Osteoblast (primary cell): ENCODE results near the gene DEGS1. TPM values are rescaled to one million over a fixed set of nuclear protein-coding genes. Genes with fewer than 3 reads are reported as not detected.

Source experiments
- DNase-seq: peaks from one replicate; pipeline ENCODE4 v3.0.0; 2011; ENCODE audit warnings: low spot score, mixed read lengths; ENCODE audit not compliant: insufficient read length; ENCODE audit errors: missing footprints
- H2AFZ ChIP-seq: 2 replicates; pipeline ENCODE4 v1.6.0; 2011; ENCODE audit warnings: mild to moderate bottlenecking, low read length
- H3K27ac ChIP-seq: 2 replicates; pipeline ENCODE4 v1.5.1; 2011; ENCODE audit warnings: mild to moderate bottlenecking, low read depth, low read length, moderate library complexity
- H3K27me3 ChIP-seq: 2 replicates; pipeline ENCODE4 v1.6.0; 2012; ENCODE audit warnings: mild to moderate bottlenecking, control low read depth, inconsistent platforms, low read length, moderate library complexity; ENCODE audit not compliant: insufficient read depth
- H3K36me3 ChIP-seq: 2 replicates; pipeline ENCODE4 v1.5.1; 2011; ENCODE audit warnings: mild to moderate bottlenecking, low read length, control low read depth, moderate library complexity; ENCODE audit not compliant: insufficient read depth
- H3K4me1 ChIP-seq: 2 replicates; pipeline ENCODE4 v1.5.1; 2011; ENCODE audit warnings: mild to moderate bottlenecking, low read length, control low read depth, moderate library complexity; ENCODE audit not compliant: insufficient read depth
- H3K4me2 ChIP-seq: 2 replicates; pipeline ENCODE4 v1.6.0; 2011; ENCODE audit warnings: mild to moderate bottlenecking, low read length; ENCODE audit not compliant: insufficient read depth
- H3K4me3 ChIP-seq: fragments of 200-600 bp; sonication (generic); 3 replicates; pipeline ENCODE4 v1.5.1; 2012; ENCODE audit warnings: mild to moderate bottlenecking, low read length, inconsistent platforms; ENCODE audit not compliant: insufficient read depth
- H3K79me2 ChIP-seq: 2 replicates; pipeline ENCODE4 v1.6.0; 2012; ENCODE audit warnings: mild to moderate bottlenecking, low read length, control low read depth, inconsistent platforms; ENCODE audit not compliant: insufficient read depth
- H3K9me3 ChIP-seq: 2 replicates; pipeline ENCODE4 v1.5.1; 2011; ENCODE audit warnings: low read depth, low read length, control low read depth
- H4K20me1 ChIP-seq: 2 replicates; pipeline ENCODE4 v1.6.0; 2012; ENCODE audit warnings: mild to moderate bottlenecking, low read length, control low read depth; ENCODE audit not compliant: insufficient read depth
- total RNA-seq: library from RNA; depleted of rRNA; stranded (reverse); fragments of >200 nt; gene quantifications from 2 replicates; pipeline ENCODE4 v1.2.3, GENCODE V29; 2012
- TF ChIP-seq, protein P1 (sequence below): IDR thresholded peaks from 2 replicates; pipeline ENCODE4 v1.5.1; 2011; ENCODE audit warnings: mild to moderate bottlenecking, low read depth, low read length, moderate library complexity; ENCODE audit errors: extremely low read depth

Gene DEGS1
- total RNA-seq, 1 donor: 85.0 TPM

DNA sequence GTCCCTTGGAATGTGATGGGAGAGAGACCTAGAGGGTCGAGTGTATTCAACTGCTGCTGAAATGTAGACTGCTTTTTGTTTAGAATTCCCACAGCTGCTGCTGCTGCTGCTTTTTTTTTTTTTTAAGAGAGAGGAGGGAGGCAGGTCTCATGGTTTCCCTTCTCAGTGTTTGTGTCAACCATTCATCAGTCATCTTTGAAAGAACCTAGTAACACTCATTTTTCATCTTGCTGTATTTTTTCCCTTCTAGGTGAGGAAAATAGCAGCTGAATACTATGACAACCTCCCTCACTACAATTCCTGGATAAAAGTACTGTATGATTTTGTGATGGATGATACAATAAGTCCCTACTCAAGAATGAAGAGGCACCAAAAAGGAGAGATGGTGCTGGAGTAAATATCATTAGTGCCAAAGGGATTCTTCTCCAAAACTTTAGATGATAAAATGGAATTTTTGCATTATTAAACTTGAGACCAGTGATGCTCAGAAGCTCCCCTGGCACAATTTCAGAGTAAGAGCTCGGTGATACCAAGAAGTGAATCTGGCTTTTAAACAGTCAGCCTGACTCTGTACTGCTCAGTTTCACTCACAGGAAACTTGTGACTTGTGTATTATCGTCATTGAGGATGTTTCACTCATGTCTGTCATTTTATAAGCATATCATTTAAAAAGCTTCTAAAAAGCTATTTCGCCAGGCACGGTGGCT is 9.2 kb downstream of the DEGS1 start:
- H4K20me1 ChIP-seq: peaks cover 21% of the 10 kb centered on the region
- H2AFZ ChIP-seq: no peak overlapping the region
- H3K4me1 ChIP-seq: no peaks in the 10 kb centered on the region
- H3K9me3 ChIP-seq: no peaks in the 10 kb centered on the region
- no peaks in the 10 kb centered on the region for H3K27me3 ChIP-seq
- TF ChIP-seq, protein P1, sequence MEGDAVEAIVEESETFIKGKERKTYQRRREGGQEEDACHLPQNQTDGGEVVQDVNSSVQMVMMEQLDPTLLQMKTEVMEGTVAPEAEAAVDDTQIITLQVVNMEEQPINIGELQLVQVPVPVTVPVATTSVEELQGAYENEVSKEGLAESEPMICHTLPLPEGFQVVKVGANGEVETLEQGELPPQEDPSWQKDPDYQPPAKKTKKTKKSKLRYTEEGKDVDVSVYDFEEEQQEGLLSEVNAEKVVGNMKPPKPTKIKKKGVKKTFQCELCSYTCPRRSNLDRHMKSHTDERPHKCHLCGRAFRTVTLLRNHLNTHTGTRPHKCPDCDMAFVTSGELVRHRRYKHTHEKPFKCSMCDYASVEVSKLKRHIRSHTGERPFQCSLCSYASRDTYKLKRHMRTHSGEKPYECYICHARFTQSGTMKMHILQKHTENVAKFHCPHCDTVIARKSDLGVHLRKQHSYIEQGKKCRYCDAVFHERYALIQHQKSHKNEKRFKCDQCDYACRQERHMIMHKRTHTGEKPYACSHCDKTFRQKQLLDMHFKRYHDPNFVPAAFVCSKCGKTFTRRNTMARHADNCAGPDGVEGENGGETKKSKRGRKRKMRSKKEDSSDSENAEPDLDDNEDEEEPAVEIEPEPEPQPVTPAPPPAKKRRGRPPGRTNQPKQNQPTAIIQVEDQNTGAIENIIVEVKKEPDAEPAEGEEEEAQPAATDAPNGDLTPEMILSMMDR: no peak
- H3K79me2 ChIP-seq: peaks cover 55% of the 10 kb centered on the region
- no peak for DNase-seq
- H3K27ac ChIP-seq: no peak overlapping the region
- H3K4me3 ChIP-seq: no peak overlapping the region
- H3K4me2 ChIP-seq: no peak overlapping the region
- H3K36me3 ChIP-seq: peaks cover 40% of the 10 kb centered on the region

GRCh38 chr1:224193319-224193966 is 10.4 kb downstream of the DEGS1 start:
- Histone ChIP-seq H4K20me1 (peaks cover 13% of the 10 kb centered on the region), H3K4me1 (no peaks in the 10 kb centered on the region), H3K4me2 (no peak overlapping the region), H3K27me3 (no peaks in the 10 kb centered on the region), H3K9me3 (no peaks in the 10 kb centered on the region), H3K27ac (no peak overlapping the region), H3K36me3 (peaks cover 37% of the 10 kb centered on the region), H3K79me2 (peaks cover 43% of the 10 kb centered on the region), H3K4me3 (no peak overlapping the region), H2AFZ (no peak overlapping the region)
- TF ChIP-seq, protein P1: no peak
- DNase-seq: no peak

- H3K27ac ChIP-seq: no peak overlapping the region
- H3K4me3 ChIP-seq: no peak overlapping the region
- H3K4me2 ChIP-seq: no peak overlapping the region
- TF ChIP-seq, protein P1: no peak
- no peak overlapping the region for H2AFZ ChIP-seq
- peak; percentile 3 for DNase-seq
- no peaks in the 10 kb centered on the region for H3K4me1 ChIP-seq
- H3K36me3 ChIP-seq: peaks cover 27% of the 10 kb centered on the region
- H3K79me2 ChIP-seq: peaks cover 9% of the 10 kb centered on the region
- no peaks in the 10 kb centered on the region for H3K27me3 ChIP-seq
- H3K9me3 ChIP-seq: no peaks in the 10 kb centered on the region
- peaks cover 3% of the 10 kb centered on the region for H4K20me1 ChIP-seq
Observed at GRCh38 chr1:224196813-224197600, 14.0 kb downstream of the DEGS1 start.

GRCh38 chr1:224198572-224198971 is 15.5 kb downstream of the DEGS1 start:
- no peak for DNase-seq
- Histone ChIP-seq H4K20me1 (no peaks in the 10 kb centered on the region), H3K9me3 (no peaks in the 10 kb centered on the region), H3K27me3 (no peaks in the 10 kb centered on the region), H3K27ac (no peak overlapping the region), H3K4me1 (peaks cover 9% of the 10 kb centered on the region), H2AFZ (no peak overlapping the region), H3K4me2 (no peak overlapping the region), H3K4me3 (no peak overlapping the region), H3K79me2 (no peaks in the 10 kb centered on the region), H3K36me3 (peaks cover 13% of the 10 kb centered on the region)
- TF ChIP-seq, protein P1: no peak
